Stimulated activated CD8-positive, alpha-beta memory T cell treated with anti-CD3 and anti-CD28 coated beads, Interleukin-4, amount 100 ng/mL, for 4 hours (primary cell): ENCODE measurements around the gene ZBTB42.
"Not testable (repeated sequence)": the region's sequence is repeated elsewhere in the genome, so short reads cannot be mapped to it uniquely, and the experiment has no call there.

Experiments
- DNase-seq, 2 donors: peaks; one replicate each; pipeline ENCODE4 v3.0.0-alpha.2; 2020; ENCODE audit warnings: low read depth in 2 of 2, low spot score in 1 of 2

Gene ZBTB42

DNA sequence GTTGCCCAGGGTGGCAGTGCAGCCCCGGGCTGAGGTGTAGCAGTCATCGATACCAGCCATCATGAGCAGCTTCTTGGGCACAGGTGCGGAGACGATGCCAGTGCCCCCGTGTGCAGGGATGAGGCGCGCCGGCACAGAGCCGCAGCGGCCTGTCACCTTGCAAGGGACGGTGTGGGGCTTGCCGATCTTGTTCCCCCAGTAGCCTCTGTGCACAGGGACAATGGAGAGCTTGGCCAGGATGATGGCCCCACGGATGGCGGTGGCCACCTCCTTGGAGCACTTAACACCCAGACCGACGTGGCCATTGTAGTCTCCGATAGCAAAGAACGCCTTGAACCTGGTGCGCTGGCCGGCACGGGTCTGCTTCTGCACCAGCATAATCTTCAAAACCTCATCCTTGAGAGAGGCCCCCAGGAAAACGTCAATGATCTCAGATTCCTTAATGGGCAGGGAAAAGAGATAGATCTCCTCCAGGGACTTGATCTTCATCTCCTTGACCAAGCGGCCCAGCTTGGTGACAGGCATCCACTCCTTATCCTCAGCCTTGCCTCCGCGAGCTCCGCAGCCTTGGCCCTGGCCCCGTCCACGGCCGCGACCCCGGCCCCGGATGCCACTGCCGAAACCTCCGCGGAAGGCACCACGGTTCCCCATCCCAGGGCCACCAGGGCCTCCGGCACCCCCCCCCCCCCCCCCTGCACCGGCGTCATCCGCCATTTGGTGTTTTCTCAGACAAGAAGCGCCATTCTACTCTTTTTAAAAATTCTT, 35.5 kb downstream of the ZBTB42 start:
- DNase-seq: not testable (repeated sequence)

DNA sequence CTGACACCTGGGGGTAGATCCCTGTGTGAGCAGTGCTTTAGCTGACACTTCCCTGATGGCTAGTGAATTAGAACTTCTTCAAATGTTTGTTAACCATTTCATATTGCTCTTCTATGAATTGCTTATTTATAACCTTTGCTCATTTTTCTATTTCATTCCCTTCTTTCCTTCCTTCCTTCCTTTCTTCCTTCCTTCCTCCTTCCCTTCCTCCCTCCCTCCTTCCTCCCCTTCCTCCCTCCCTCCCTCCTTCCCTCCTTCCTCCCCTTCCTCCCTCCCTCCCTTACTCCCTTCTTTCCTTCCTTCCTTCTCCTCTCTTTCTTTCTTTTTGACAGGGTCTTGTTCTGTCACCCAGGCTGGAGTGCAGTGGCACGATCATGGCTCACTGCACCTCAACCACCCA, 40.8 kb downstream of the ZBTB42 start:
- no peak for DNase-seq

DNA sequence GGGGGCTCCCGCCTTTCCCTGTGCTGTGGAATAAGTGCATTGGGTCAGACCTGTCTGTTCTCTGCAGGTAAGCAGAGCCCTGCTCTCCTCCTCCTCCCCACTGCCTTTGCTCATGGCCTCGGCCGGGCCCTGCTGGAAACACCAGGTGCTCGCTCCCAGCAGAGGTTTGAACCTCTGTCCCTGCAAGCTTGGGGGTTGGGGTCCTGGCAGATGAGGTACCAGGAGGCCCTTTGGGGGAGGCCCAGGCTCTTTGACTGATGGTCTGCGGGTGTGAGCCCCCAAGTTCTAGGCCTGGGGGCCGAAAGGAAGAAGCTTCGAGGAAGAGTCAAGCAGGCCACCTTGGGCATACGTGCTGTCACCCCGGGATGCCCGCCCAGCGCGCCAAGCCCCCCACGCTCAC, 42.1 kb downstream of the ZBTB42 start:
- no peak for DNase-seq

DNA sequence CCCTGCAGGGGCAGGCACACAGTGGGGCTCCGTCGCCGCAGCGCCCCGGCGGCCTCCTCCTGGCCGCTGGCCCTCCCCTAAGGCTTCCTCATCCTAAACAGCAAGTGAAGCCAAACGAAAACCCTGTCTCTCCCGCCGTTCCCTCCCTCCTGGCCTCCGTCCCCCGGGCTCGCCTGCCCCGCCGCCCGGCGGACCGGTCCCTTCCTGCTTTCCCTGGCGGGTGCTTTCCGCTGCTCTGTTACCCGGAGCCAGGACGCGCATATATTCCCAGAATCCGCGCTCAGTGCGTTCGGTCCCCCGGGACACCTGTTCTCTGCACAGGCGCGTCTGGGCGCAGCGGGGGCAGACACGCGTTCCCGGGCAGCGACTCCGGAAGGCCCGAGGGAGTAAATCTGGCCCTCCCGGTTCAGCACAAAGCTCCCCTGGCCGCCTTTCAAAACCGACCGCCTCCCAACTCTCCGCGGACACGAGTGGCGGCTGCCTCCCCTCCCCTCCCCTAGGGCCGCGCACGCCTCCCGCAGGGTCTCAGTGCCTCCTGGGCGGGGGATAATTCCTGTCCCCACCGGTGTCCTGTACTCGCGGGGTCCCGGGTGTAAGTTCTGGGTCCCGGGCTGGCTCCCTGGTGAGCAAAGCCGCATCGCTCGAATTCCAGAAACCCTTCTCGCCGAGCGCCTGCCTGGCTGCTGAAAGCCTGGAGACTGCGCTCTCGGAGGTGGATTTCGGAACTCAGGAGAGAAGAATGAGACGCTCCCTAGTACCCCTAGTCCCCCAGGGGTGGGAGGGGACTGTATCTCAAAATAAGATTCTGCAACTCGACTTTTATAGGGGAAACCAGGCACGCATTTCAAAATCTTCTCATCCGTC, 42.8 kb downstream of the ZBTB42 start:
- no peak for DNase-seq

DNA sequence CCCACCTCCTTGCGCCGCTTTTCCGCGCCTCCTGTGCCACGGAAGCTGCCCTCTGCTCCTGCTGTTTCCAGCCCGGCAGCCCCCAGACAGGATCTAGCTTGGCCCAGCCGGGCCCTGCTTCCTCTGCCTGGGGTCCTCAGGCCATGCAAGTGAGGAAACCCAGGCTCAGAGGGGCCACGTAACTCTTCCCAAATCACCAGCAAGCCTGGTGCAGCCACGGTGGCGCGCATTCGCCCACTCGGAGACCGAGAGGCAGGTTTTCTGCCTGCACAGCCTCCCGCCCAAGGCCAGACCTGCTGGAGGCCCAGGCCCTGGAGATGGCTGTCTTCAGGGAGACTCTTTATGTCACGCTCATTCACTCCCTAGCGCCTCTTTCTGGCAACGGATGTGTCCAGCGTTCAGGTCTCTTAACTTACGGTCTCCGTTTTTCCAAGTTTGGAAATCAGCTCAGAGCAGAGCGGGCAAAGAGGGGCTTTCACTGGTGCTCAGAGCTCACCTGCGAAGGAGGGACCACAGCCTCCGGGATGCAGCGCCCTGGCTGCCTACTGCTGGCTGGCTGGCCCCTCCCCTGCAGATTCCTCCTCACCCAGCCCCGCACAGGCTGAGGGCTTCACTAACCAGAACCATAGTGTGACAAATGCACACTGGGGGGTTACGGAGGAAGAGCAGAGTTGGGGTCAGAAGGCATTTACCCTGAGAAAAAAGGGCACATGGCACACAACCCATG, 43.6 kb downstream of the ZBTB42 start:
- no peak for DNase-seq

DNA sequence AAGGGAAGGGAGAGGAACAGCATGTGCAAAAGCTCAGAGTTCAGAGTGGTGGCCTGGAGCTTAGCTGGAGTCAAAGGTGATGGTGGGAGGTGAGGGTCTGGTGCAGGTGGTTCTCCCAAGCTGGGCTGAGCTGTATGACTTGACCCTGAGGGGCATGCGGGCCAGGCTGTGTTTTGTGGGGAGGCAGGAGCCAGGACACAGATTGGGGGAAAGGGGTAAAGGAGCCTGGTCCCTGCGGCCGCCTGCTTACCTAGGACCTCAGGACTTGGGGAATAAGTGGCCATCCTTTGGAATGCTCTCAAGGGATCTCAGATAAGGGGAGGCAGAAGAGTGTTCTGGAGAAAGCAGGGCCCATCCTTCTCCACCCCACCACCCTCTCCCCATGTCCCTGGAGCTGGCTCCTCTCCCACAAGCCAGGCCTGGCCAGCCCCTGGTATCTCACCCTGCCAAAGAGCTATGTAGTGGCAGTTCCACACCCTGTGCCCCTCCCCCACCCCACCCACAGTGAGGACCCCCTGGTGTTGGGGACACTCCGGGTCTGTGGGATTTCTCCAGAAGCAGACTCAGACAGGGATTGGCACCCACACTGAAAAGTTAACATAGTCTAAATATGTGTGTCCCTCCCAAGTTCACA, 44.2 kb downstream of the ZBTB42 start:
- no peak for DNase-seq

DNA sequence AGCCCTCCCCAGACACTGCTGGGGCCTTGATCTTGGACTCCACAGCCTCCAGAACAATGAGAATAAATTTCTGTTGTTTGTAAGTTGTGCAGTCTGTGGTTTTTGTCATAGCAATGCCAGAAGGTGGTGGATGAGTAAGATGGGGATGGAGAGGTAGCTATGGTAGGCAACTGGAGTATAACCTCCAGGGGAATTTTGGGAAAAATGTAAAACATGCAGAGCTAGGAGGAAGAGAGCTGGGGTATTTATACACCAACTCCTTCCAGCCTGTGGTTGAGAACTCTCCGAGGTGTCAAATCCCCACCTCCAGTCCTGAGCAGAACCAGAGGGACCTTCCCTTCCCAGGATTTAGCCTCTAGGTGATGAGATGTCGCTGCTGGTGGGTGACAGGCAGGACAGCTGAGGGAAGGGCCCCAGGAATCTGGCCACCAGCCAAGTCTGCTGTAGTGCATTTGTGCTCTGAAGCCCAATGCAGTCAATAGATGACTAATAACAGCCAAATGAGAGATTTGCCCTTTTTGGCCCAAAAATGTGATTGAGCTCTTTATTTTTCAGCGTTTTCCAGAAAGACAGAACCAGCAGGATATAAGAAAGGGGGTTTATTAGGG, 45.0 kb downstream of the ZBTB42 start:
- no peak for DNase-seq

DNA sequence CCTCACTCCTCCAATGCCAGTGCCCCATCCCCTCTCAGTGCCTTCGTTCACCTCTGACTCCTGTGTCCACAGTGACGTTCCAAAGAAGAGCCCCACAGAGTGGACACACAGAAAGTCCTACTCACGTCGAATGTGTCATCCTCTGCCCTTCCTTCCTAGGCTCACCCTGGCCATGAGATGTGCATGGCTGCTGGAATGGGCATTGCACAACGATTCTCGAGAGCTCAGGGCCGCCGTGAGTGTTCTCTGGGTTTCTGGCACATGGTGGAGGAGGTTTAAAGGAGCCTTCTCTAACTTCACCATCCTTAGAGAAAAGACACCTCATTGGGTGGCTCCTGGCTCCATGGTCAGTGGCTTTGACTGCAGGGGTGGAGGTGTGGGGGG, 51.4 kb downstream of the ZBTB42 start:
- no peak for DNase-seq
